HepG2 (cell line): Measurements from ENCODE around the gene SMYD5. TPM values are rescaled to one million over a fixed set of nuclear protein-coding genes. Genes with fewer than 3 reads are reported as not detected.

ENCODE experiments used
- ARID5B ChIP-seq: IDR thresholded peaks from 2 replicates; pipeline ENCODE4 v1.4.0; 2020; ENCODE audit warnings: mild to moderate bottlenecking, missing genetic modification reagents
- DPF2 ChIP-seq: sonication (generic); formaldehyde crosslinking; IDR thresholded peaks from 2 replicates; pipeline ENCODE4 v1.4.0; 2020; ENCODE audit warnings: mild to moderate bottlenecking, low read depth, missing genetic modification reagents, borderline replicate concordance
- KLF11 ChIP-seq: IDR thresholded peaks from 2 replicates; pipeline ENCODE4 v1.6.1; 2016; ENCODE audit warnings: missing compliant biosample characterization
- PRDM10 ChIP-seq: sonication (generic); formaldehyde crosslinking; IDR thresholded peaks from 2 replicates; pipeline ENCODE4 v1.4.0; 2020; ENCODE audit warnings: low read depth, missing genetic modification reagents
- ZNF260 ChIP-seq: sonication (generic); formaldehyde crosslinking; IDR thresholded peaks from 2 replicates; pipeline ENCODE4 v1.4.0; 2020; ENCODE audit warnings: missing genetic modification reagents, low read depth, mild to moderate bottlenecking, borderline replicate concordance
- ZNF407 ChIP-seq: sonication (generic); formaldehyde crosslinking; IDR thresholded peaks from one replicate; pipeline ENCODE4 v1.5.1; 2020; ENCODE audit warnings: mild to moderate bottlenecking, missing genetic modification reagents; ENCODE audit errors: not compliant biosample characterization
- ZNF503 ChIP-seq: sonication (generic); formaldehyde crosslinking; IDR thresholded peaks from 2 replicates; pipeline ENCODE4 v1.4.0; 2020; ENCODE audit warnings: missing genetic modification reagents
- polyA plus RNA-seq, 8 experiments: library from polyadenylated mRNA; depleted of rRNA in 3 of 8; stranded (reverse) in 7 of 8; unstranded in 1 of 8; fragments of >200 nt; fragmentation: Illumina TruSeq in 4 of 8; extraction: Trizol in 4 of 8; gene quantifications; 2 replicates each; pipeline versions ENCODE4 v1.2.1 to v1.2.3, GENCODE V29; 2011 to 2016; ENCODE audit warnings: low read depth in 4 of 8, missing spikeins in 1 of 8, mixed read lengths in 1 of 8; ENCODE audit not compliant: insufficient read depth in 1 of 8
- total RNA-seq, 5 experiments: library from RNA; depleted of rRNA; stranded (reverse); fragments of >200 nt; fragmentation: Illumina TruSeq; extraction: Trizol; gene quantifications; 2 replicates each; pipeline ENCODE4 v1.2.3, GENCODE V29; 2016; ENCODE audit warnings: low read depth in 1 of 5

SMYD5 gene
- total and polyA plus RNA-seq, 2 of the 13 experiments (the other 11 are each of a cell fraction or from before 2014, with no cell fraction given) = 55.8 to 70.4 TPM

GRCh38 chr2:73262108-73262651, 48.1 kb downstream of the SMYD5 start (continued):
- TF ChIP-seq PRDM10 (CRISPR knock-in tag) = 0 out of 2 replicates have a peak, but pooled peaks have one; percentile 65
- no peak for TF ChIP-seq ZNF407 (CRISPR knock-in tag)
- peak; percentile 34; the same call in 1 of the 2 replicates for TF ChIP-seq ZNF503 (CRISPR knock-in tag)
- peak; percentile 79; the same call in 1 of the 2 replicates for TF ChIP-seq DPF2 (CRISPR knock-in tag)
- no peak for TF ChIP-seq KLF11 (CRISPR knock-in tag)
- TF ChIP-seq ARID5B (CRISPR knock-in tag) = peak; percentile 94
- no peak for TF ChIP-seq ZNF260
